GM19351 (cell line): ENCODE measurements around the gene OCA2.
"Not testable (repeated sequence)": the region's sequence is repeated elsewhere in the genome, so short reads cannot be mapped to it uniquely, and the experiment has no call there.

ENCODE experiments used
- ATAC-seq: cut with Tn5 transposase; IDR thresholded peaks from one replicate; pipeline ENCODE4 v1.9.1; 2021; ENCODE audit warnings: mild to moderate bottlenecking, moderate library complexity; ENCODE audit not compliant: unreplicated experiment

OCA2 gene

DNA sequence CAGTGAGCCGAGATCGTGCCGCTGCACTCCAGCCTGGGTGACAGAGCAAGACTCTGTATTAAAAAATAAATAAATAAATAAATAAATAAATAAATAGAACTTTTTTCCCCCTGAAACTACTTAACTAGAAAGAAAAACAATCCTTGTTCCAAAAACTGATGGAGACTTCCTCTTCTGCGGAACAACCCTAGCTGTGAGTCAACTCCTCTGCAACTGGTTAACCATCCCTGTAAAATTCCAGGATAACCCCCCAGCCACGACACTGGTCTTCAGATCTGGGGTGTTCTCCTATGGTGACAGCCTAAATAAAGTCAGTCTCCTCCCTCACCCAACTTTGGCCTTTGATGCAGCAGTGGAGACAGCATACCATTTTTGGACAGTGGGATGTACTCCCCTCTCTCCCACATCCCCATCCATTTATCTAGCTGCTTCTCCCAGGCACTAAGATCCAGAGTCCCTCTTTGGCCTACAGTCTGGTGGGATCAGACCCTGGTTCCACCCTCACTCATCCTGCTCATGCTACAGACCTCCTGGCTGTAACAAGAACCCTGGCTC is 352.6 kb downstream of the OCA2 start:
- no peak for ATAC-seq

DNA sequence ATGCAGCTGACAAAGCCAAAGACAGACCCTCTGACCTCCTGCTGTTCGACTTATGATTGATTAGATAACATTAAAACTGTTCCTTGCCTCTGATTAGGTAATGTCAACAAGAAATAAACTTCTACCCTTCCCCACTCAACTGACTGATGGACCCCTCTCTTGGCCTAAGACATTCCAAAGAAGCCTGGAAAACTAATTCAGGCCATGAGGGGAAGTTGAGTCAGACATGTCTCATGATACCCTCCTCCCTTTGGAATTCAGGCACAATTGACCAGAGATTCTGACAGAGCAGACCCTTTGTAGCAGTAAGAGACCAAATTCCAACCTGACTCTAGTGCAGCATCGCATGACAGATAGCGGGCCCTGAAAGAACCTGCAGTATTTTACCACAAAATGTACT is 354.5 kb downstream of the OCA2 start:
- no peak for ATAC-seq

DNA sequence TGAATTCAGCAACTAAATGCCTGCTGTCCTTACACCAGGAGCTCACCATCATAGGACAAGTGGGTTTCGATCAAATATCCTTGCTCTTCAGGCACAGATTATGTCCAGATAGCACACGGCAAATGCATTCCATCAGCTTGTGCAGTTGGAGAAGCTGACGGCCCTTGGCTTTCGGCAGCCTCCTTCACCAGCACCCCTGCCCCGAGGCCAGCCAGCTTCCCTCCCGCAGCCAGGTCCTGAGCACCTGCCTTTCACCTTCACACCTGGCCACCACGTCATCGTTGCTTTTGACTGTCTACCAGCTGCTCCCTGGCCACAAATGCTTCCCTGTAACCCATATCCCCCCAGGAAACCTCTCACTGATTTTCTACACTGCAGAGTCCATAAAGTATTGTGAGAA is 355.5 kb downstream of the OCA2 start:
- no peak for ATAC-seq

DNA sequence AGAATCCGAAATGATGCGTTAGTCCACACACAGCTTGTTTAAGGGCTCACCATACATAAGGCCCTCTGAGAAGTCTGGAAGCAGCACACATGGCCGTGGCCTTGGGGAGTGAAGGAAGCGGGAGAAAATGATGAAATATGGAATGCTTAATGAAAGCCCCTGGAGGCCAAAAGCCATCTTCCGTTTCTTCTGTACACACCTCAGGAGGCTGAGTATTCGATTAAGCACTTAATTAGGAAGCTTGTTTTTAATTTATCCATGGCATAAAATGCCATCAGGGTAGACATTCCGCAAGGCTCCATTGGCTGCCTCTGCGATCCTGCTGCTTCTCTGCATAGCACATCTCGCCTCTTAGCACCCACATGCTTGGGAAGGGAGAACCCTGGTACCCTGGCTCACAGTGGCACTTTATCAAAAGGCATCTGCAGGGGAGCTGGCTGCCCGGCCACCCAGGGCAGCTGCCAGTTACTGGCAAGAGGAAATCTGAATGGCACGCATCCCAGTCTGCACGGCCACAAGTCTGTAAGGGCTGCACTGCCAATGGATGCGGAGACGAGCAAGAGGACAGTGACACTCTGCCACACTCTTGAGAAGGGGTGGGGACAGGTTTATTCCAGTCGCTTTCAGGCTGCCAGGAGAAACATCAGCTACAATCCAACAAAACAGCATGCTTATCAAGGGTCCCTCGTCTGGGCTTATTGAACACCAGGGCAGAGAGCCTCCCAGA is 356.2 kb downstream of the OCA2 start:
- no peak for ATAC-seq

DNA sequence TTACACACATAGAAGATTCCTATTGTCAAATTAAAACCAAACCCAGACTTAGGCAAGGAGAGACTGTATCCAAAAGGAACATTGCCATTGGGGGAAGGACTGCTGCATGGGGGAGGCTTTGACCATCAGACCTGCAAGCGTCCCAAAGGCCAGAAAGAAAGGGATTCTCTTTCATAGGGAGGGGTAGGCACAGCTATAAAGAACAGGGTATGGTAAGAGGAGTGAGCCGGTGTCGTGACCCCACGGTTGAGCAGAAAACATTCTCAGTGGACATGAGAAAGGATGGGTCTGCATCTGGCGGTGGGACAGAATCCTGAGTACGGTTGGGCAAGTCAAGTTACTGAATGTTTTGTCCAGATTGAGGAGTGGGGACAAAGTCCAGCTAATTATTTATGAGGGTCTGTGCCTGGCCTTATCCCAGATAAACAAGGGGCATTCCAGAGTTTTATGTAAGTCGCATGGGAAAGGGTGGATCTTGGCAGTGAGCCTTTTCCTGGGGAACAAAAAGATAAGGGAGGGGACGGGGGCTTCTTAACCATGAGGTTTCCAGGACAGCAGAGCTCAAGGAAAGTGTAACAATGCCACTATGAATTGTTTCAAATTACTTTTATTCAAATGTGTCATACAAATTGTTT is 357.8 kb downstream of the OCA2 start:
- ATAC-seq = no peak

DNA sequence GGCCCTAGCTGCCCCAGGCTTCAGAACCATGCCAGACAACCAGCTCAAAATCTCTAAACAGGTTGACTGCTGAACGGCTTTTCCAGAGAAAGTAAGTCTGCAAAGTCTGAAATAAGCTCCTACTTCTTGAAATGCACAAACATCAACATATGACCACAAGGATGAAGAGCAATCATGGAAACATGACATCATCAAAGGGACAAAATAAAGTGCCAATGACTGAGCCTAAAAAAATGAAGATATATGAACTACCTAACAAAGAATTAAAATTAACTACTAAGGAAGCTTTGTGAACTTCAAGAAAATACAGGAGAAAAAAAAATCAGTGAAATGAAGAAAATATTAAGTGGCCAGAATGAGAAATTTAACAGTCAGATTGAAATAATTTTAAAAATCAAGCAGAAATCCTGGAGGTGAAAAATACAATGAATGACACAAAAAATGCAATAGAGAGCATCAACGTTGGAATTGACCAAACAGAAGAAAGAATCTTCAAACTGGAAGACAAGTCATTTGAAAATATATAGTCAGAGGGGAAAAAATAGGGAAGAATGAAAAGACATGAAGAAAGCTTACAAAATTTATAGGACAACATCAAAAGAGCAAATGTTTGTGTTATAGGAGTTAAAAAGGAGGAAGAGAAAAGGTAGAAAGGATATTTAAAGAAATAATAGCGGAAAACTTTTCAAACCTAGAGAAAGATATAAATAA is 364.2 kb downstream of the OCA2 start:
- ATAC-seq = no peak

DNA sequence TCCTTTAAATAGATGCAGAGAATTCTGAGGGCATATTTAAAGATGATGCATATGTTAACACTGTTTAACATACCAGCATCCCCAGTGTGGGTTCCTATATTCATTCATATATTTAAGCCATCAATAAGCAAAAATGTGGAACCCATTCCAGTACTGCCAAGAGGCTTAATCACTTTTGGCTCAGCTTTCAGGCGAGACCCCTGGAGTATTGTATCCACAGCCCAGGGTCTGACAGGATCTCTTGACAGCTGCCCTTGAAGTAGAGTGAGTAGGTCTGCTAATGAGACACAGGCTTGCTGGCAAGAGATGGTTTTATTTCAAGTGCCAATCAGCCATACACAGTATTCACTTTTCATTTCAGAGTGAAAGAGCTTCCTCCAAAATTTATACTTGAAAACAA is 367.3 kb downstream of the OCA2 start:
- no peak for ATAC-seq

- no peak for ATAC-seq
Measured at GRCh38 chr15:27730868-27731267, 368.2 kb downstream of the OCA2 start.

DNA sequence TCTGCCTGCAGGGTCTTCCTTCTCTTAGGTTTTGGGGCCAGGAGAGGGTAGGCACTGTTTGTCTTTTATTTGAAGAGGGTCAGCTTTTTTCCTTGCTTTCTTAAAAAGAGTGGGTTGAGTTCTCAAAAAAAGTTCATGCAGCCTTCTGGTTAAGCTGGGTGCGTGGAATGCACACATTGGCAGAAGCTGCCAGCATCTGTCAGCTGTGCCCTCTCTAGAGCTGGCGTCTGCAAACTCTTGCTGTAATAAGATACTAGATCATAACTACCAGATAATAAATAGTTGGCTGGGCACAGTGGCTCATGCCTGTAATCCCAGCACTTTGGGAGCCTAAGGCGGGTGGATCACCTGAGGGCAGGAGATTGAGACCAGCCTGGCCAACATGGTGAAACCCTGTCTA is 373.4 kb downstream of the OCA2 start:
- no peak for ATAC-seq

GRCh38 chr15:27723821-27724220 is 375.3 kb downstream of the OCA2 start:
- ATAC-seq = no peak

GRCh38 chr15:27722102-27722501 is 377.0 kb downstream of the OCA2 start:
- ATAC-seq = no peak

DNA sequence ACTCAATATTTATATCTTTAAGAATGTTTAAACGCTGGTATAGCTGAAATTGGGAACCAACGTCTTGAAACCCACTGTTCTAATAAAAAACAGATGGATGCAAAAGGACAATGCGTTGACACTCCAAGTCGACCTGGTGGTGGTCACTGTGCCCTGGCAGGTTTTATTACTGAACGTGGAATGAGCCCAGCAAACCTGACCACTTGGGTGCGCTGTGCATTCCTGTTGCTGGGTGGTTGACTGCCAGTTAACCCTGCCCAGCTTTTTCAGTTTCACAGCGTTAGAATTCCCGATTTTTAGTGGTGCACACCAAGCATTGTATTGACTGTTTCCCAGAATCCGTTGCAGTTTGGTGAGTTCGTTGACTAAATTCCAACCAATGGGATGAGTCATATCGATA is 384.4 kb downstream of the OCA2 start:
- ATAC-seq = no peak

- not testable (repeated sequence) for ATAC-seq
Measured at GRCh38 chr15:27713850-27714249, 385.3 kb downstream of the OCA2 start.

GRCh38 chr15:27707257-27707656 is 391.9 kb downstream of the OCA2 start:
- no peak for ATAC-seq

GRCh38 chr15:27706300-27706699 is 392.8 kb downstream of the OCA2 start:
- no peak for ATAC-seq

DNA sequence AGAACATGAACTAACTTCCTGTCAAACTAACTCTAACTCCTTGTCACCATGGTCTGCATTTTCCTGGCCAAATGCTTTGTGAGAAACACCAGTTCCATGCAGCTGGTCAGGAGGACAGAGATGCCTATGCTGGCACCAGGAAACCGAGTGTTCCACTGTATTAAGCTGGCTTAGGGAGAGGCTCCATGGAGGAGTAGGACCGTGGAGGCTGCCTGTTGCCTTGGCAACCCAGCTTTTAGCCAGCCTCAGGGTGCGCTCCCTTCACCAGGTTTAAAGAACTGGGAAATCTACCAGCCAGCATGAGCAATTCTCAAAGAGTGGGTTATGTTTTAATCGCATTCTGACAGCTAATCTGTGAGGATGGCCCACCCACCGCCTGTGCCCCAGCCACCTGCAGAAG is 394.1 kb downstream of the OCA2 start:
- no peak for ATAC-seq
